Measurements from ENCODE around the gene GOLPH3.

GOLPH3 gene

DNA sequence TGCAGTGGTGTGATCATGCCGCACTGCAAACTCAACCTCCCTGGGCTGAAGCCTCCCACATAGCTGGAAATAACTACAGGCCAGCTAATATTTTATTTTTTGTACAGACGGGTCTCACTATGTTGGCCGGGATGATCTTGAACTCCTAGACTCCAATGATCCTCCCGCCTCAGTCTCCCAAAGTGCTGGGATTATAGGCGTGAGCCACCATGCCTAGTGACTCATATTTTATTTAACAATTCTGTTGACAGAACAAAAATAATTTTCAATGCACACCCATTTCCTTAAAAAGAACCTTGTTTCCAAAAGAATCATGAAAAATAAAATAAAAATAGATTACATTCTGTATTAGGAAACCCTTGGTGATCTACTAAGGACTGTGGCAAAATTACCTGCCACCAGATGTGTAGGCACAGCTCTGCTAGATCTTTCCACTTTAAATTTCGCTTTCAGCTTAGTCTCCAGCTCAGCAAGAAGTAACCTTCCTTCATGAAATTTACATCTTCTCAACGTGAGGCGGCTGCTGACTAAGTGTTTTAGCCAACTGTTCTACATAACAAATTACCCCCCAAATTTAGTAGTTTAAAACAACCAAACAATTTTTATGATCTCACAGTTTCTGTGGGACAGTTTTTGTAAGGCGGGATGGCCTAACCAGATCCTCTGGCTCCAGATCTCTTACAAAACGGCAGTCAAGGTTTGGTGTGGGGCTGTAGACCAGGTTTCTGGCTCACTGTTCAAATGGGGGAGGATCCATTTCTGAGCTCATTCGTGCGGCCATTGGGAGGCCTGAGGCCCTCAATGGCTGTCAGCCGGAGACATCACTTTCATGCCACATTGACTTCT lies 32.6 kb upstream of the GOLPH3 start:
- TF ChIP-seq, protein P1, sequence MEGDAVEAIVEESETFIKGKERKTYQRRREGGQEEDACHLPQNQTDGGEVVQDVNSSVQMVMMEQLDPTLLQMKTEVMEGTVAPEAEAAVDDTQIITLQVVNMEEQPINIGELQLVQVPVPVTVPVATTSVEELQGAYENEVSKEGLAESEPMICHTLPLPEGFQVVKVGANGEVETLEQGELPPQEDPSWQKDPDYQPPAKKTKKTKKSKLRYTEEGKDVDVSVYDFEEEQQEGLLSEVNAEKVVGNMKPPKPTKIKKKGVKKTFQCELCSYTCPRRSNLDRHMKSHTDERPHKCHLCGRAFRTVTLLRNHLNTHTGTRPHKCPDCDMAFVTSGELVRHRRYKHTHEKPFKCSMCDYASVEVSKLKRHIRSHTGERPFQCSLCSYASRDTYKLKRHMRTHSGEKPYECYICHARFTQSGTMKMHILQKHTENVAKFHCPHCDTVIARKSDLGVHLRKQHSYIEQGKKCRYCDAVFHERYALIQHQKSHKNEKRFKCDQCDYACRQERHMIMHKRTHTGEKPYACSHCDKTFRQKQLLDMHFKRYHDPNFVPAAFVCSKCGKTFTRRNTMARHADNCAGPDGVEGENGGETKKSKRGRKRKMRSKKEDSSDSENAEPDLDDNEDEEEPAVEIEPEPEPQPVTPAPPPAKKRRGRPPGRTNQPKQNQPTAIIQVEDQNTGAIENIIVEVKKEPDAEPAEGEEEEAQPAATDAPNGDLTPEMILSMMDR (conservative IDR thresholded peaks at IDR 0.05; ENCODE audit: low read length), result no peak
- no peak for DNase-seq (ENCODE audit: low read depth)
- H3K4me3 ChIP-seq (ENCODE audit: low read length), result no peak overlapping the region

DNA sequence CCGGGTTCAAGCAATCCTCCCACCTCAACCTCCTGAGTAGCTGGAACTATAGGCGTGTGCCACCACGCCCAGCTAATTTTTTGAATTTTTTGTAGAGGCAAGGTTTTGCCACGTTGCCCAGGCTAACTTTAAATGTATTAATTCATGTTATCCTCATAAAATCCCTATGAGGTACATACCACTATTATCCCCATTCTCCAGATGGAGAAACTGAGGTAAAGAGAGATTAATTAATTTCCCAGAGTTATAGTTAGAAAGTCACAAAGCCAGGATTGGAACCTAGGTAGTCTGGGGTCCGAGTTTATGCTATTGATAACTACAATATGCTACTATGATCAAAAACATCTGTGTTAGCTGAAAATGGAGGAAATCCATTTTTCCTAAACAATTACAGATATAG lies 31.9 kb upstream of the GOLPH3 start:
- no peak for DNase-seq (ENCODE audit: low read depth)
- no peak overlapping the region for H3K4me3 ChIP-seq (ENCODE audit: low read length)
- TF ChIP-seq, protein P1 (conservative IDR thresholded peaks at IDR 0.05; ENCODE audit: low read length), result no peak

DNA sequence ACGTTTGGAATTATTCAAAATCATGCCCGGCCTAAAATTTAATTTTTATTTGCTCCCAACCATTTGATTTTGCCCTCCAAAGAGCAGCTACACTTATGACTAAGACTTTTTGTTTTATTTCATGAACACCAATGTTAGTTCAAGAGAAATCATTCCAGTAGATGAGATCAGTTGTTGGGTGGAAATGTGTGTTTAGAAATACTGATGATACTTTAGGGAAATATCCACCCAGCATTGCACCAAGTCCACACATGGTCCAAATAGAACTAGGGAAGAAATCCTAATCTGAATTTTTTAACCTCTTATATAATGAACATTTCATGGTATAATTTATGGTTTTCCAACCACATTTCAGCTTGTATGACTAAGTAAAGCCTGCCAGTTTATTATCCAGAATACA lies 28.3 kb upstream of the GOLPH3 start:
- TF ChIP-seq, protein P1 (conservative IDR thresholded peaks at IDR 0.05; ENCODE audit: low read length), result no peak
- no peak overlapping the region for H3K4me3 ChIP-seq (ENCODE audit: low read length)
- DNase-seq (ENCODE audit: low read depth), result peak; percentile 91

DNA sequence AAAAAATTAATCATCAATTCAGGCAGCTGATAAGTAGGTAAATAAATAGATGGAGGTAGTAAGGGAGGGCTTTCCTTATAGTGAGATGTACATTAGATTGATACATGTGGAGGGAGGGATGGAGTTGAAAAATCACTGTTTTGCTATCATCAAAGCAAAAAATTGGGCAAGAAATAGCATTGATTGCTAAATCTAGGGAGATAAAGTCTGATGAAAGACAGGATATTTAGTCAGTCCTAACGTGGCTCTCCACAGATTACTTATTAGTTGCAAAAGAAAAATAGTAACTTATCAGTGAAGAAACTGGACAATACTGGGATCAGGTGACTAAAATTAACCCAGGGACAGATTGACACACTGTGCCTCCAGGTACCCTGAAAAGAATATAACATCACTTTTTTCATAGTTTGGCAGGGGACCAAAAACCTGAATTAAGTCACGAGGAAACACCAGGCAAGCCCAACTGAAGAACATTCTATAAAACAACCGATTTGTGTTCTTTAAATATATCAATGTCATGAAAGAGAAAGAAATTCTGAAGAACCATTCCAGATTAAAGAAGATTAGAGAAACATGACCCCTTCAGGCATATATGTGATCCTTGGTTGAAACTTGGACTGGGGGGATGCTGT lies 27.1 kb upstream of the GOLPH3 start:
- DNase-seq (ENCODE audit: low read depth), result peak; percentile 12
- TF ChIP-seq, protein P1 (conservative IDR thresholded peaks at IDR 0.05; ENCODE audit: low read length), result no peak

DNA sequence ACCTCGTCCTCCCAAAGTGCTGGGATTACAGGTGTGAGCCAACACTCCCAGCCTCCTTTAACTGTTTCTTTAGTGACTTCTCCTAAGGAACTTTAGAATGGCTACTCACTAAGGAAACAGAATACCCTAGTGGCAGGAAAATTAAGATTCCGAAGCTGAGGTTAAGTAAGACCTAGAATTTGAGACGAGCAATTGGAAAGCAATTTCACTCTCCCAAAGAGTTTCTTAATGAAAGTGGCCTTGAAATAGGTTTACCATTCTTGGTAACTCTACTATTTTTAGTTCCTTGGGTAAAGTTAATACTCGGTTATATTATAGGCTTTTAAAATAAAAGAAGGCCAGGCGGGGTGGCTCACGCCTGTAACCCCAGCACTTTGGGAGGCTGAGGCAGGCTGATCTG lies 22.9 kb upstream of the GOLPH3 start:
- TF ChIP-seq, protein P1 (conservative IDR thresholded peaks at IDR 0.05; ENCODE audit: low read length), result no peak
- DNase-seq (ENCODE audit: low read depth), result no peak
- H3K4me3 ChIP-seq (ENCODE audit: low read length), result no peak overlapping the region

More for the DNA sequence above, 27.1 kb upstream of the GOLPH3 start:
- no peak overlapping the region for H3K4me3 ChIP-seq (ENCODE audit: low read length)

DNA sequence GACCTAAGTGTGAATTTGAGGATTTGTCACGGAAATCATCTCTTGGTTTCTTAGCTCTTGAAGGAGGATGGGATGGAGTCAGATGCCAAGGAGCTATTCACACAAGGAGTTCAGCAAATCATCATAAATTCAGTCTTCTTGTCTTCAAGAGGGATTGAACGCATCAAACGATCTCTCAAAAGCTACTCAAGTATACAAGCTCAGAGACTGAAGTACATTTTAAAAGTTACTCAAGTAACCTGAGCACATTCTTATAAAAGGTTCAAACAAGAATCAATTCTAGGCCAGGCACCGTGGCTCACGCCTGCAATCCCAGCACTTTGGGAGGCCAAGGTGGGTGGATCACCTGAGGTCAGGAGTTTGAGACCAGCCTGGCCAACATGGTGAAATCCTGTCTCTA lies 21.1 kb upstream of the GOLPH3 start:
- TF ChIP-seq, protein P1 (conservative IDR thresholded peaks at IDR 0.05; ENCODE audit: low read length), result no peak
- no peak for DNase-seq (ENCODE audit: low read depth)
- H3K4me3 ChIP-seq (ENCODE audit: low read length), result no peak overlapping the region

DNA sequence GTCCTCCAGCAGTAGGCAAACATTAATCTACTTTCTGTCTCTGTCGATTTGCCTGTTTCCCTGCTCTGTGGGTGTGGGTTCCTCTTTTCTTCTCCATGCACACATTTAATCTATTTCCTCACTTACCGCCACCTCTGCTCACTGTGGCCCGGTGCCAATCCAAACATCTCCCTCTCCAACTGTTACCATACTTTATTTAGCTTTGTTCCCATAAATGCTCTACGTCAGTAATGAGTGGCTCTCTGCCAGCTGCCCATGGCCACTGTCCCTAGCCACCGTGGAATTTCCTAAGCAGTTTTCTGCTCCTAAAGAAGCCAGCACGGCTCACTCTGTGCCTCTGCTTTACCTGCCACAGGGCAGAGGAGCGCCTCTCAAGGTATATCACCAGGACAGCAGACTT lies 19.5 kb upstream of the GOLPH3 start:
- TF ChIP-seq, protein P1 (conservative IDR thresholded peaks at IDR 0.05; ENCODE audit: low read length), result no peak
- DNase-seq (ENCODE audit: low read depth), result peak; percentile 67

More for the DNA sequence above, 19.5 kb upstream of the GOLPH3 start:
- no peak overlapping the region for H3K4me3 ChIP-seq (ENCODE audit: low read length)

Data from AG10803 (cell line).